Stimulated activated CD4-positive, alpha-beta T cell treated with anti-CD3 and anti-CD28 coated beads, Interleukin-12 subunit alpha, Interleukin-12 subunit beta, amount 100 ng/mL, for 4 hours (primary cell): Measurements from ENCODE around the gene MAGEA9B.
"Not testable (repeated sequence)": the region's sequence is repeated elsewhere in the genome, so short reads cannot be mapped to it uniquely, and the experiment has no call there.

Source experiments
- DNase-seq: peaks from one replicate; pipeline ENCODE4 v3.0.0-alpha.2; 2020

MAGEA9B gene

DNA sequence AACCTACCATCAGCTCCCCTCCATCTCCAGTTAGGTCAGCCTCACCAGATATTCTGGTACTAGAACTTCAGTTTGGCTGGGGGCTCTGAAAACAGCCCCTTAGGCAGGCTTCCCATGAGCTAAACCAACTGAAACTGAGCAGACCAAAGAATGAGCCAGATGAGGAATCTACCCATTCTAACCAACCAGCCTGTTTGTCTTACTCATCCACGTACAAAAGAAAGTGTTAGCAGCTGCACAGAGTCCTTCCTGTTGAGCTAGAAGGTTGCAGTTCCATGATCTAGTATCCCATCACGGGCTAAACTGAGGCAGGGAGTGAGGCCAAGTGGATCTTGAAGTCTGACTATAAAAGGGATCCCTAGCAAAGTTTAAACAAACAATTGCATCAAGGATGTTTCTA is 17.5 kb downstream of the MAGEA9B start:
- DNase-seq, result no peak

DNA sequence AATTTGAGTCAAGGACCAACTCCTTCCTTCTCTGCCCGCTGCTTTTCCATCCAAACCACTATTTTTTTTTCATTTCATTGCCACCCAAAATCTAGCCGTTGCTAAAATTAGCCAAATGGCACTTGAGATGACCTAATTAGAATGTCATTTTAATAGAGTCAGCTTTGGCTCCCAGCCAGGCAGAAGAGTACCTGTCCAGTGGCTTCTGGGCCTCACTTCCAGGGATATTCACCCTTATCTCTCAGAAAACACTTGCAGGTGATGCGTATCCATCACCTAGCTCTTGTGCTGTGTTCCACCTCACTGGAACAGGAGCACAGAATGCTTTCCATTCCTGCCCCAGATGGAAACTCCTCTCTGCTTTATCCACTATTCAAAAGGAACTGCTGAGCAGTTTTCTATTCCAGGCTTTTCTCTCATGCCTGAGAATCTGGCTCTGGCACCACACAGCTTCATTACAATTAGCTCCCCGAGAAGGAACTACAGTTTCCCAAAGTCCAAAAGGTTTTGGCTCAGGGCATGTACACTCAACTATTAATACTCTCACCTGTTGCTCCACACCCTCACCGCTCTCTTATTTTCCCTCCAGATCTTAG is 18.5 kb downstream of the MAGEA9B start:
- DNase-seq, result no peak

DNA sequence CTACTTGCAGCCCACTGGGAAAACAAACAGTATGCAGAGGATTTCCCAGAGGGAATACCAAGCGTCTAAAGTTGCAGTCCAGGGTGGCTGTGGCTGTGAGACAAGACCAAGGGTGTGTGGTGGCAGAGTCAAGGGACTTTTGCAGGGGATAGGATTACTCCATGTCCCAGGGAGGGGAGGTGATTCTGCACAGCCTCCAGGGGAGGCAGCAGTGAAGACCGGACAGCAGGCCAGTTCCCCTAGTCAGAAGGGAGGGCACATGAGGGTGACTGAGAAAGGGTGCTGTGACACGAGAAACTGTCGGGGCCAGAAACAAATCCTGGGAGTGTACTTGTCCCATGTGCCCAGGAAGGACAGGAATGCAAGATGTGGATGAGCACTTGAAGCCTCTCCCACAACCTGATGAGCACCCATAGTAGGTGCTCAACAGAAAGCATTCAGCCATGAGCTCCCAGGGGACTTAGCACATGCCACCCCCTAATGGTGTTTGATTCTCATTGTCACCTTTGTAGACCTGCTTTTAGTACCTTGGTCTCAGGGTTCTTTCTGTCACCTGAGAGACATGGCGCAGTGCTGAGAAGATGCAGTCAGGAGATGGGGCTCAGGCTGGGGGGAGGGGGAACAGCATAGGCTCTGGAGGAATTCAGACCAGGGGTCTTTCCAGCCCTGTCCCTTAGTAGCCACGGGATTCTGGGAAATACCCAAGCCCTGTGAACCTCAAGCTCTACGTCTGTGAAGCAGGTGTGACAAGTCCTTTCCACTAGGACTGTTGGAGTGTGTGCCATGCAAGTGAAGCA is 19.4 kb downstream of the MAGEA9B start:
- no peak for DNase-seq

DNA sequence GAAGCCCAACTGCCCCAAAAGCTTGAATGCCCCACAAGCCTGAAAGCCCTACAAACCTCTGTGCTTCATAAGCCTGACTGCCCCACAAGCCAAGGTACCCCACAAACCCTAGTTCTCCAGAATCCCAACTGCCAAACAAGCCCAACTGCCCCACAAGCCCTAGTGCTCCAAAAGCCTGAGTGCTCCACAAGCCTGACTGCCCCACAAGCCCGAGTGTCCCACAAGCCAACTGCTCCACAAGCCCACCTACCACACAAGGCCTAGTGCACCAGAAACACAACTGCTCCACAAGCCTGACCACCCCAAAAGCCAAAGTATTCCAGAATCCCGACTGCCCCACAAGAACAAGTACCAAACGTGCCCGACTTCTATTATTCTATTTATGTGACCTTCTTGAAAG is 23.9 kb downstream of the MAGEA9B start:
- DNase-seq, result no peak

DNA sequence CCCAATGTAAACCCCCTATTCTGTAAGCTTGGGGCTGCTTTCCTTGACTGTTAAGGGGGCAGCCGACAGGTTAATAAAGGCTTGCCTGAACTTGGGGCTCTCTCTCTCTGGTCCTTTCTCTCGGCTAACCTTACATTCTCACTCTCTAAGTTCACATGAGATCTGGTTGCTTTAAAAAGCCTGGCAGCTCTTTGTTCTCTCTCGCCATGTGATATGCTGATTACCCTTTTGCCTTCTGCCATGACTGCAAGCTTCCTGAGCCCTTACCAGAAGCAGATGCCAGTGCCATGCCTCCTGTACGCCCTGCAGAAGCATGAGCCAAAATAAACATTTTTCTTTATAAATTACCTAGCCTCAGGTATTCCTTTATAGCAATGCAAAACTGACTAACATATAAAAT is 32.0 kb downstream of the MAGEA9B start:
- not testable (repeated sequence) for DNase-seq

- not testable (repeated sequence) for DNase-seq
Measured at GRCh38 chrX:149551939-149552248, 35.4 kb downstream of the MAGEA9B start.

GRCh38 chrX:149551245-149551938 is 35.9 kb downstream of the MAGEA9B start:
- DNase-seq, result not testable (repeated sequence)

DNA sequence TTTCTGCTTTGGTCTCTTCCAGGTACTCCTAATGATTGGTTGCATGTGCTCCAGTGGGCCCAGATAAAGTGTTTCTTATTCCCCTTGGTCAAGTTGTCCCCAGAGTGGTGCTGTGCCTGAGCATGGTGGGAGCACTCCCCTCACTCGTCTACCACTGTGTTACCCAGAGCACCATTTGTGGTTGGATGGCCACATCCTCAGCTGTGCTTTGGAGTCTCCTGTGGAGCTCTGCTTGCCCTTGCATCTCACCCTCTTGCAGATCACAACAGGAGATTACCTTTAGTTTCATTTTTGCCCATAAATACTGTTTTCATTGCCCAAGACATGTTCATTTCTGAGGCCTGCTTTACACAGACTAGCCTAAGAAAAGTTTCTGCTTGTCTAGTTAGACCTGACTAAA is 36.8 kb downstream of the MAGEA9B start:
- not testable (repeated sequence) for DNase-seq

DNA sequence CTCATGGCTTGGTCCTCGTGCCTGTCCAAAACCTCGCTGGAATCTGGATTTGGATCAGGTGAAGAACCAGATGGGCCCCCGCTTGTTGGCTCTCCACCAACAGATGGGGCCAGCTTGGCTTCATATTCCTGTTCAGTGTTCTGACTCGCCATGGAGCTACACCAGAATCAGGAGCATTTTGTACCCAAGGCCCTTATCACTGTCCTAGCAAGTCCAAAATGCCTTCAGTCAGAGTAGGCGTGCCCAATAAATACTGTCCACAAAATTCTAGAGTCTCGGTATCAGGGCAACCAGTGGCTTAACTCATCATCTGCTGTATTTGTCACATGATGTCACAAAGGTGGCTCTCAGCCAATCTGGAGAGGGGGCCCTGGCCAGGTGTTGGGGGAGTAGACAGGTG is 37.6 kb downstream of the MAGEA9B start, which contains the start of gene HSFX3:
TSS of gene HSFX3 (minus strand) at position 224 of the 400 bp plus-strand sequence. CDS start at position 152, 72 bp downstream.
- DNase-seq, result not testable (repeated sequence)

GRCh38 chrX:149547782-149548181 is 39.5 kb downstream of the MAGEA9B start:
- not testable (repeated sequence) for DNase-seq

GRCh38 chrX:149546962-149547361 is 40.3 kb downstream of the MAGEA9B start:
- not testable (repeated sequence) for DNase-seq

DNA sequence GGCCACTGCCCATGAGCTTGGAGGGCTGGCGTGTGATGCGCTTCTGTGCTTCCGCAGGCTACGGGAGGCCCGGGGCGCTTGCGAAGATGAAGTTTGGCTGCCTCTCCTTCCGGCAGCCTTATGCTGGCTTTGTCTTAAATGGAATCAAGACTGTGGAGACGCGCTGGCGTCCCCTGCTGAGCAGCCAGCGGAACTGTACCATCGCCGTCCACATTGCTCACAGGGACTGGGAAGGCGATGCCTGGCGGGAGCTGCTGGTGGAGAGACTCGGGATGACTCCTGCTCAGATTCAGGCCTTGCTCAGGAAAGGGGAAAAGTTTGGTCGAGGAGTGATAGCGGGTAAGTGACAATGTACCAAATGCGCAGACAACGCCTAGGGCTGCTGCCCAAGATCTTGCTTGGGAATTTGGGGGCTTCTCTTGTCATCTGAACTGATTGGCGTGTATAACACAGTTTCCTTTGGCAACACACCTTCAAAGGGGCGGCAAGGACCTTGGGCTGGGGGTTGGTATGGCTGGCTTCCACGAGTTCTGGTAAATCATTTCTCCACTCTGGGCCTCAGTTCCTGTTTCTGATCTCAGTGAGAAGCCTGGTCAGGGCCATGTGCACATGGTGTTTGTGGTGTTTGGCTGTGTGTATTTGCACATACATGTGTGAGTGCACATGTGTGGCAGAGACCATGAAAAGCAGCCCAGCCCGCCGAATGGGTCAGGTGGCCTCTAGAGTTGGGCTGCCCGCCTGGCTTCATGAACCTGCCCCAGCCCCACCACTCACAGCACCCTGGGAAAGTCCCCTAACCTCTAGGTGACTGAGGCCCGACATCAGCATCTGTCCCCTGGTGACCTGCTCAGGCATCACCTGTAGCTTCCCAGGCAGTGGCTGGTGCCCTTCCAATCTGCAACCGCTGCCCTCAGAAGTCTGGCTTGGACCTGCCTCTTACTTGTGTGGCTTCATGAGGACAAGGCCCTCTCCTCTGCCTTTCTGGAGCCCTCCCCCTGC is 41.4 kb downstream of the MAGEA9B start:
- not testable (repeated sequence) for DNase-seq

GRCh38 chrX:149541521-149542047 is 45.7 kb downstream of the MAGEA9B start:
- DNase-seq, result no peak

DNA sequence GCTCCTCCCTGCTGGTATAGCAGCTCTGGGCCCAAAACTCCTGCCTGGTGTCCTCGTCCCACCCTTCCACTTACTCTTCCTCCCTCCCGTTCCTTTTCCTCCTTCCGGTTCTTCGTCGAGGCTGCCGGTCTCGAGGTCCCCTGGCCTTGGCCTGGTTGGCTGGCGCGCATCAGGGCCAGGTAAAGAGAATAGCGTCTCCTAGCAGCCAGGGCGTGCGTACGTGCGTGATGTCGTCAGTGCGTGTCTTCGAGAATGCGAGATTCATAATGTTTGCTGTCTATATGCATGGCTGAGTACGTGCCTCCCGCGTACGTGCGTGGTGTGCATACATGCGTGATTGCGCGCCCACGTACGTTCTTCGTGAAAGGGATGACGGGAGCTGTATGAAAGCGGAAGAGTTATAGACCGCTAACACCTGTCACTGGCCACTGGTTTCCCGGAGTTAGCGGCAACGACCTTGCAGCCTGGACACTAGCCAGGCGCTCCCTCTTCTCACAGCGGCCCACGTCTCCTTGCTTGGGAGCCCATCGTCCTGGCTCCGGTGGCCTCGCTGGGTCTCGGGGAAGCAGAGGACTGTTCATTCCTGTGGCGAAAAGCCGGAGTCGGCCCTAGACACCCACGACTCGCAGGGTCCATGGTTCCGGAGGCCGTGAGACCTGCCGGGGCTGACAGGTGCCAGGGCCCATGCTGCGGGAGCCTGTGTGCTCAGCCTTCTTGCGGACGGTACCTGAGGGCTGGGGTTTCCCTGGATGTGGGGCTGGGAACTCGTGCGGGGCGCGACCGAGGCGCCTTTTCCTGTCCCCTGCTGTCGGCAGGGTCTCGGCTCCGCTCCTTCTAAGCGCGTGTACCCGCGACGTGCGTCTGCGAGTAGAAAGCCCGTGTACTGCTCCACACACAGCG is 46.4 kb downstream of the MAGEA9B start, which contains the start of gene EOLA1:
TSS of gene EOLA1 (plus strand) at position 392 of the 900 bp plus-strand sequence. CDS start 4,619 bp downstream, outside the sequence.
- DNase-seq, result peak; percentile 77

DNA sequence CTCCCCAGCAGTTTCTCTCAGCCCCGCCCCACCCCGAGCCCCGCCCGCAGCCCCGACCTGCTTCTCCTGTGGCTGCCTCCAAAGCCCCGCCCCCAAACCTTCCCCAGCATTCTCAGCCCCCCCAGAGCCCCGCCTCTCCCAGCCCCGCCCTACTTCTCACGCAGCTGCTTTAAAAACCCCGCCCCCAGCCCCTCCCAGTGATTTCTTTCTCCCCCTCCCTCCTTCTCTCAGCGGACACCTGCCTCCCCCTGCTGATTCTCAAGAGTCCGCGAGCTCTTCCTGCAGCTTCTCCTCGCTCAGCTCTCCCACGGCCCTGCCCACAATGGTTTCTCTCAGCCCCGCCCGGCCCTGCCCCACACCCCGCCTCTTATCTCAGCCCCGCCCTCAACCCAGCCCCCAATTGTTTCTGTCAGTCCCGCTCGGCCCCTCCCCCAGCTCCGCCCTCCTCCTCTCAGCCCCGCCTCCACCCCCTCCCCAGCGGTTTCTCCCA is 47.1 kb downstream of the MAGEA9B start:
- peak; percentile 86 for DNase-seq

DNA sequence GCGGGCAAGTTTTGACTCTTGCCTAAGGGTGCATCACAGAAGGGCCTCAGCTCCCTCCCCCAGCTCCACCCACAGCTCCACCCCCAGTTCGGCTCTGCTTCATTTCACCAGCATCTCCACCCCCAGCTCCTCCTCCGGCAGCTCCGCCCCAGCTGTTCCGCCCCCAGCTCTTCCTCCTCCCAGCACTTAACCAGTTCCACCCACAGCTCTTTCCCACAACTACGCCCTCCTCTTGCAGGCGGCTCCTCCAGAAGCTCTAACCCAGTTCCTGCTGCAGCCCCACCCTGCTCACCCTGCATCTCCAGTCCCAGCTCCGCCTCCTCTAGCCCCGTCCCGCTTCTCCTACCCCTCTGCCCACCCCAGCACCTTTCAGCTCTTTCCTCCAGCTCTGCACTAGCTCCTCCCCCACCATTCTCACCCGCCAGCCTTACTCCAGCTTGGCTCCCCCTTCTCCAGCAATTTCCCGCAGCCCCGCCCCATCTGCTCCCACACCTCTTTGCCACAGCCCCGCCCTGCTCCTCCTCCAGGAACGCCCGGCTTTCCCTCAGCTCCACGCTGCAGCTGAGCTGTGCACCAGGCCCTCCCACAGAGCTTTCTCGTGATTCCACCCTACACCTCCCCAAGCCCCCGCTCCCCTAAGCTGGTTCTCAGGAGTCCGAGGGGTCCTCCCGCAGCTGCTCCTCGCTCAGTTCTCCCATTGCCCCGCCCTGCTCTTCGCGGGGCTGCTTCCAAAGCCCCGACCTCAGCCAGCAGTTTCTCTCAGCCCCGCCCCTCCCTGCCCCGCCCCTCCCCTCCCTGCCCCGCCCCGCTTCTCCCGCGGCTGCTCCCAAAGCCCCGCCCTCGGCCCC is 47.8 kb downstream of the MAGEA9B start:
- DNase-seq, result peak; percentile 71

DNA sequence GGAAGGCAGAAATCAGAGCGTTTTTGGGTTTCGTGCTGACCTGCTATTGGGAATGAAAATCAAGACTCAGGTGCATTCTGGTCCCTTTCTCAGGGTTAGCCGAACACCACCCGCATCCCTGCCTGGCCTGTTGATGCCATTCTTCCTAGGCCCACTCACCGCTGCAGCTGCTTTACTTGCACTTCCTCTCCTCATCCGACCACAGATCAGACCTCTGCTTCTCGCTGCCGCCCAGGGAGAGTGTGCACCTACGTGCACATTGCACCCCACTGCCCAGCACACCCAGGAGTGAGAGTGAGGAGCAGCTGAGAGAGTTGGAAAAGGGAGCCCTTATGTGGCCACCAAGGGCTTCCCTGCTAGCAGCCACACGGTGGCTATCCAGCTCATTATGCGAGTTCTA is 49.8 kb downstream of the MAGEA9B start:
- DNase-seq, result not testable (repeated sequence)

- not testable (repeated sequence) for DNase-seq
Measured at GRCh38 chrX:149534926-149535602, 52.2 kb downstream of the MAGEA9B start.

DNA sequence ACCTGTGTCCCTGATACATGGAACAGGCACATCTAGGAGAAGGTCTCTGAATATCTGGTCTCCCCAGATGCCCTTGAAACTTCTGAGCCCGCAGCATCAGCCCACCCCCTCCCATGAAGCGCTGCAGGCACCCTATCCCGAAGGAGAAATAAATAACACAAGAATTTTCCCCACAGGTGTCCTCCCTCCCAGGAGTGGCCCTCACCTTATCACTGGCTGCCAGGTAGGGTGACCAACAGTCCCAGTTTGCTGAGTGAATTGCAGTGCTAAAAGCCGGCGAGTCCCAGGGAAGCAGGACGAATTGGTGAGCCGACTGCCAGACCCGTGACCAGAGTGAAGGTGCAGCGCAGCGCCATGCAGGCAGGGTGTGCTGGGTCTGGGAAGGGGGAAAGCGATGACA is 53.3 kb downstream of the MAGEA9B start:
- not testable (repeated sequence) for DNase-seq
